ENCODE measurements around the gene FBXL7.
A peak's percentile ranks its signal among the peaks of the same experiment; 100 is the strongest.

The FBXL7 gene

GRCh38 chr5:15522187-15522520 lies 22.2 kb downstream of the FBXL7 start:
- in situ Hi-C loops (cut with HindIII; ENCODE audit: low pct_ligation_motif_present, low sequenced_read_pairs): no loop called here
- peak; percentile 7 for DNase-seq
- Histone ChIP-seq H3K4me3 (ENCODE audit: low read depth, low read length) (no peak overlapping the region), H3K36me3 (replicated peaks) (no peaks in the 10 kb centered on the region), H3K27me3 (replicated peaks) (no peaks in the 10 kb centered on the region), H3K27ac (no peak overlapping the region)
- no peak for TF ChIP-seq CTCF (IDR thresholded peaks at IDR 0.05; ENCODE audit: low read depth, low read length, missing control alignments)

- H3K27me3 ChIP-seq (replicated peaks): no peaks in the 10 kb centered on the region
- in situ Hi-C loops (cut with HindIII; ENCODE audit: low pct_ligation_motif_present, low sequenced_read_pairs): no loop called here
- H3K36me3 ChIP-seq (replicated peaks): no peaks in the 10 kb centered on the region
- H3K4me3 ChIP-seq (ENCODE audit: low read depth, low read length): no peak overlapping the region
- no peak for DNase-seq
- no peak overlapping the region for H3K27ac ChIP-seq
- no peak for TF ChIP-seq CTCF (IDR thresholded peaks at IDR 0.05; ENCODE audit: low read depth, low read length, missing control alignments)
These were observed 24.7 kb downstream of the FBXL7 start for GRCh38 chr5:15524712-15525111.

GRCh38 chr5:15525703-15526275 lies 25.8 kb downstream of the FBXL7 start:
- TF ChIP-seq CTCF (IDR thresholded peaks at IDR 0.05; ENCODE audit: low read depth, low read length, missing control alignments): no peak
- H3K36me3 ChIP-seq (replicated peaks): no peaks in the 10 kb centered on the region
- H3K4me3 ChIP-seq (ENCODE audit: low read depth, low read length): no peak overlapping the region
- no peaks in the 10 kb centered on the region for H3K27me3 ChIP-seq (replicated peaks)
- in situ Hi-C loops (cut with HindIII; ENCODE audit: low pct_ligation_motif_present, low sequenced_read_pairs): no loop called here
- DNase-seq: peak; percentile 45
- H3K27ac ChIP-seq: no peak overlapping the region

- peak; percentile 6 for TF ChIP-seq CTCF (IDR thresholded peaks at IDR 0.05; ENCODE audit: low read depth, low read length, missing control alignments)
- in situ Hi-C loops (cut with HindIII; ENCODE audit: low pct_ligation_motif_present, low sequenced_read_pairs): no loop called here
- no peak overlapping the region for H3K4me3 ChIP-seq (ENCODE audit: low read depth, low read length)
- no peaks in the 10 kb centered on the region for H3K36me3 ChIP-seq (replicated peaks)
- DNase-seq: no peak
- H3K27ac ChIP-seq: no peak overlapping the region
- H3K27me3 ChIP-seq (replicated peaks): no peaks in the 10 kb centered on the region
These were observed 26.4 kb downstream of the FBXL7 start for GRCh38 chr5:15526413-15526812.

GRCh38 chr5:15528476-15528875 lies 28.5 kb downstream of the FBXL7 start:
- H3K36me3 ChIP-seq (replicated peaks): no peaks in the 10 kb centered on the region
- no peak overlapping the region for H3K4me3 ChIP-seq (ENCODE audit: low read depth, low read length)
- DNase-seq: no peak
- in situ Hi-C loops (cut with HindIII; ENCODE audit: low pct_ligation_motif_present, low sequenced_read_pairs): no loop called here
- H3K27ac ChIP-seq: no peak overlapping the region
- no peaks in the 10 kb centered on the region for H3K27me3 ChIP-seq (replicated peaks)
- TF ChIP-seq CTCF (IDR thresholded peaks at IDR 0.05; ENCODE audit: low read depth, low read length, missing control alignments): no peak

- no peaks in the 10 kb centered on the region for H3K27me3 ChIP-seq (replicated peaks)
- no peak for DNase-seq
- no peak overlapping the region for H3K27ac ChIP-seq
- H3K36me3 ChIP-seq (replicated peaks): no peaks in the 10 kb centered on the region
- no peak for TF ChIP-seq CTCF (IDR thresholded peaks at IDR 0.05; ENCODE audit: low read depth, low read length, missing control alignments)
- no peak overlapping the region for H3K4me3 ChIP-seq (ENCODE audit: low read depth, low read length)
- in situ Hi-C loops (cut with HindIII; ENCODE audit: low pct_ligation_motif_present, low sequenced_read_pairs): no loop called here
These were observed 29.0 kb downstream of the FBXL7 start for GRCh38 chr5:15529013-15529412.

Data from brain microvascular endothelial cell (primary cell).